Measurements from ENCODE around the gene XPNPEP2.

XPNPEP2 gene

DNA sequence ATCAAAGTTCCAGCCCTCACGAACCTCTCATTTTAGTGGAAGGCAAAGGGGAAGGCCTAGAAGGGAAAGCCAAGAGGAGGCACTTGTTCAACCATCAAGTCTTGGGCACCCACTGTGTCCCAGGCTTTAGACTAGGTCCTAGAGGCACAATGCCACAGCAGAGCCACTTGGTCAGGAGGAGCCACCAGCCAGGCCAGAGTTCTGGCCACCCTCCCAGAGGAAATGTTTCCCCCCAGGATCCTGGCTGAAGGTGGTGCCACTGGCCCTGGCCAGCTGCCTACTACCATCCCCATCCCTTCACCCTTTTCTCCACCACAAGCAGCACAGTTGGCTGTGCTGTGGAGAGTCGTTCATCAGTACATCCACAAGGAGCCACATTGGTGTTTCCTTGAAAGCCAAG, 34.3 kb upstream of the XPNPEP2 start:
- DNase-seq (ENCODE audit: low read depth, low spot score), result no peak
- H3K4me3 ChIP-seq (ENCODE audit: low read depth, low read length), result no peak overlapping the region
- TF ChIP-seq, protein P1, sequence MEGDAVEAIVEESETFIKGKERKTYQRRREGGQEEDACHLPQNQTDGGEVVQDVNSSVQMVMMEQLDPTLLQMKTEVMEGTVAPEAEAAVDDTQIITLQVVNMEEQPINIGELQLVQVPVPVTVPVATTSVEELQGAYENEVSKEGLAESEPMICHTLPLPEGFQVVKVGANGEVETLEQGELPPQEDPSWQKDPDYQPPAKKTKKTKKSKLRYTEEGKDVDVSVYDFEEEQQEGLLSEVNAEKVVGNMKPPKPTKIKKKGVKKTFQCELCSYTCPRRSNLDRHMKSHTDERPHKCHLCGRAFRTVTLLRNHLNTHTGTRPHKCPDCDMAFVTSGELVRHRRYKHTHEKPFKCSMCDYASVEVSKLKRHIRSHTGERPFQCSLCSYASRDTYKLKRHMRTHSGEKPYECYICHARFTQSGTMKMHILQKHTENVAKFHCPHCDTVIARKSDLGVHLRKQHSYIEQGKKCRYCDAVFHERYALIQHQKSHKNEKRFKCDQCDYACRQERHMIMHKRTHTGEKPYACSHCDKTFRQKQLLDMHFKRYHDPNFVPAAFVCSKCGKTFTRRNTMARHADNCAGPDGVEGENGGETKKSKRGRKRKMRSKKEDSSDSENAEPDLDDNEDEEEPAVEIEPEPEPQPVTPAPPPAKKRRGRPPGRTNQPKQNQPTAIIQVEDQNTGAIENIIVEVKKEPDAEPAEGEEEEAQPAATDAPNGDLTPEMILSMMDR (IDR thresholded peaks at IDR 0.05; ENCODE audit: low read depth, low read length), result no peak
- in situ Hi-C loops (cut with HindIII; ENCODE audit: low sequenced_read_pairs), result no loop called here

DNA sequence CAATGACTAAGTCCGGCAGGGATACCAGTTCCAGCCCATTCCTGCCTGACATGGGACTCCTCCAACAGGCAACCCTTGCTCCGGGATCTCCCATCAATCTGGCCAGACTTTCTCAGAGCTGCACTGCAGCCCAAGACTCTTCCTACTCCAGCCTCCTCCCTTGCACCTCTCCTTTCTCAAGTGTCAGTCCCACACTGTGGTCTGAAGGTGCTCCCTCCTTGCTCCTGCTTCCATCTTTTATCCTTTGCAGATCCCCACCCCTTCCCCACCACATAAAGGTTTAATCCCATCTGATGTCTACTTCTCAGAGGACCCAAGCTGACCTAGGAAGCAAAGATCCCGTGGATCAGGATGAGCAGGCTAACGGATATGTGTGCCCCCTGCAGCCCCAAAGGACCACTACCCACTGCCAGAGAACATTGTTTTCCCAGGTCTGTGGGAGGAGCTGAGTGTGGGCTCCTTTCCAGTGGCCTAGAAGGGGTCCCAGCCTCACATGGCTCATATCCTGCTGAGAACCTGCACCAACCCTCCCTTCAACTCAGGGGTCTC, 33.3 kb upstream of the XPNPEP2 start:
- H3K4me3 ChIP-seq (ENCODE audit: low read depth, low read length), result no peak overlapping the region
- in situ Hi-C loops (cut with HindIII; ENCODE audit: low sequenced_read_pairs), result no loop called here
- DNase-seq (ENCODE audit: low read depth, low spot score), result no peak
- TF ChIP-seq, protein P1 (IDR thresholded peaks at IDR 0.05; ENCODE audit: low read depth, low read length), result no peak

DNA sequence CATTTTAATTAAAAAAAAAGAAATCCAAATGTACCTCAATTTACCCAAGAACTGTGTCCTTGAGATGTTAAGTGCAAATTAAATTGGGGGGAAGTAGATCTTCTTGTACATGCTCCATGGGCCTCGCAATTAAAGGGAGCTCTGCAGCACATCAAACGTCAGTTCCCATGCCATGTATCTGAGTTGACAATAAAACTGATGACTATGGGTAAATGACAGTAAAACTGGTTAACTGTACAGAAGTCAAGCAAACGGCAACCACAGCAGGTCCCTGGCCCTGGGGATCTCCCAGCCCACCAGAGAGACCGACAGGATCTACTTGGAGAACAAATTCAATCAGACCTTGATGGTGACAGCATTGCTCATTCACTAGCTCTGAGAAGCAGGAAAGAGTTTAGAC, 32.8 kb upstream of the XPNPEP2 start:
- TF ChIP-seq, protein P1 (IDR thresholded peaks at IDR 0.05; ENCODE audit: low read depth, low read length), result no peak
- H3K4me3 ChIP-seq (ENCODE audit: low read depth, low read length), result no peak overlapping the region
- in situ Hi-C loops (cut with HindIII; ENCODE audit: low sequenced_read_pairs), result no loop called here
- DNase-seq (ENCODE audit: low read depth, low spot score), result no peak

DNA sequence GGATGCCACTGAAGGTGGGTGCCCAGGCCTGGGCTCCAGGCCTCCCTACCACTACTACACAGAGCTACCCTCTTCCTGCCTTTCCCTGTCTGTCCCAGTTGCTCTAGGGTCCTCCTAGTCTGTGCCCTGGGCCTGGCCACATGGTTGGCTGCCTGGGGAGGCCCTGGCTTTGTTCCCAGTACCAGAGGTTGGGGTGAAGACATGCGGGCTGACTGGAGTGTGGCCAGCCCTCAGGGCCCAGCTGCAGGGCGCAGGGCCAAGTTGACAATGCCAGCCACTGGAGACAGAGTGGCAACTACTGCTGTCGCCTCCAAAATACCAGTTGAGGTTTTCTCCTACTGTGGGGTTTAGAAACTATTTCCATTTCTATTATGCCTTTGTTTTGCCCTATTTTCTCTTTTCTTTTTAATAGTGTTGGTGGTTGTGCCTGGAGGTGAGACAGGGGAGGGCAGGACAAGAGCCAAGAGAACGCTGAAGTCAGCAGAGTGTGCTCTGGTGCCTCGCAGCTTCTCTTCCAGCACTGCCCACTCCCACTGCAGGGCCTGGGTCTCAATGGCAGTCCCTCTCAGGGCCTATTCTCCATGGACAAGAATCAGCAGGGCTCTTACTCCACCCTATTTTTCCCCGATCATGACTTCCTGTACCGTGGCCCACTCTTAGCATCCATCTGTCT, 32.2 kb upstream of the XPNPEP2 start:
- TF ChIP-seq, protein P1 (IDR thresholded peaks at IDR 0.05; ENCODE audit: low read depth, low read length), result no peak
- in situ Hi-C loops (cut with HindIII; ENCODE audit: low sequenced_read_pairs), result no loop called here
- DNase-seq (ENCODE audit: low read depth, low spot score), result peak; percentile 5
- no peak overlapping the region for H3K4me3 ChIP-seq (ENCODE audit: low read depth, low read length)

DNA sequence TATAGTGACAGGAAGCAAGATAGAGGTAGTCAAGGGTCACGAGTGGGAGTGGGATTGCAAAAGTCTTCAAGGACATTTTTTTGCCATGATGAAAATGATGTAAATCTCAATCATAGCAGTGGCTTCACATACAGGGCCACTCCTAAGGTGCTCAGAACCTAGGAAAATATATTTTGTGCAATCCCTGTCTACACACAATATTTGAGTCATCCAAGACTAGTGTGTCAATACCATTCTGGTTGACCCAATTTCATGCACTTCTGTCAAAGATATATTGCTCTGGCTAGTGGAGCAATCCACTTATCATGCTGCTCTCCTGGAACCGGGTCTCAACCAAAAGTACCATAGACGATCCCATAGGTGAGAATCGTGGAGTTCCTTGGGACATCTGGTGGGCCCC, 24.2 kb upstream of the XPNPEP2 start:
- in situ Hi-C loops (cut with HindIII; ENCODE audit: low sequenced_read_pairs), result no loop called here
- no peak overlapping the region for H3K4me3 ChIP-seq (ENCODE audit: low read depth, low read length)
- DNase-seq (ENCODE audit: low read depth, low spot score), result no peak
- TF ChIP-seq, protein P1 (IDR thresholded peaks at IDR 0.05; ENCODE audit: low read depth, low read length), result no peak

DNA sequence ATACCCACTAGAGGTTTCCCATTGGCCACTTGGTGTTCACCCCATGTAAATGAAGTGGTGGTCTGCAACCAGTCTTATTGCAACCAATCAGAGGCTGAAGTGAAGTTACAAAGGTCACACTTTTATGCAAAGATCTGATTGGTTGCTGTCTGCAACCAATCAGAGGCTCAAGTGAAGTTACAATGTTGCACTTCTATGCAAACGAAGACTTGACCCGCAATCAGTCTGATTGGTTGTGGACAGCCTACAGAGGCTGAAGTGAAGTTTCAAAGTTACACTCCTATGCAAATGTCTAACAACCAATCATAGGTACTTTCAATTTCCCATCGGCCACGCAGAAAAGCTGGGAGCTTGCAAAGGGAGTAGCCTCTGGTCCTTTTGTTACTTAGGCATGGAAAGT, 22.3 kb upstream of the XPNPEP2 start:
- TF ChIP-seq, protein P1 (IDR thresholded peaks at IDR 0.05; ENCODE audit: low read depth, low read length), result no peak
- H3K4me3 ChIP-seq (ENCODE audit: low read depth, low read length), result no peak overlapping the region
- no peak for DNase-seq (ENCODE audit: low read depth, low spot score)
- in situ Hi-C loops (cut with HindIII; ENCODE audit: low sequenced_read_pairs), result no loop called here

Measured in astrocyte of the spinal cord (primary cell).